Right lobe of liver (tissue), 4 donors: Measurements from ENCODE around the gene RNF44.

Source experiments
- CTCF ChIP-seq, 4 donors: fragments of 200-600 bp in 3 of 4; fragments of 450-650 bp in 1 of 4; IDR thresholded peaks; one replicate each; pipeline versions ENCODE4 v1.5.1 to v1.8.0; 2016 to 2022; ENCODE audit warnings: antibody characterized with exemption in 4 of 4, mild to moderate bottlenecking in 2 of 4
- POLR2A ChIP-seq: fragments of 450-650 bp; IDR thresholded peaks from one replicate; pipeline ENCODE4 v1.6.1; 2017; ENCODE audit warnings: antibody characterized with exemption, mild to moderate bottlenecking
- donor health status: DM: no; HTN: no; CAD: no.
- donor health status: DM: no; HTN: no; CAD: no.
- donor health status: DM: no; HTN: yes; CAD: no.

GRCh38 chr5:176541338-176542134 is 4.3 kb upstream of the RNF44 start:
- TF ChIP-seq CTCF (IDR thresholded peaks at IDR 0.05) = no peak
- no peak for TF ChIP-seq POLR2A
